Cerebellar cortex (tissue), 1 donor: ENCODE data around the gene TSPOAP1.
"Not testable (repeated sequence)": the region's sequence is repeated elsewhere in the genome, so short reads cannot be mapped to it uniquely, and the experiment has no call there.

Source experiments
- DNase-seq: peaks from one replicate; pipeline ENCODE4 v3.0.0-alpha.2; 2015; ENCODE audit warnings: low spot score

TSPOAP1 gene

DNA sequence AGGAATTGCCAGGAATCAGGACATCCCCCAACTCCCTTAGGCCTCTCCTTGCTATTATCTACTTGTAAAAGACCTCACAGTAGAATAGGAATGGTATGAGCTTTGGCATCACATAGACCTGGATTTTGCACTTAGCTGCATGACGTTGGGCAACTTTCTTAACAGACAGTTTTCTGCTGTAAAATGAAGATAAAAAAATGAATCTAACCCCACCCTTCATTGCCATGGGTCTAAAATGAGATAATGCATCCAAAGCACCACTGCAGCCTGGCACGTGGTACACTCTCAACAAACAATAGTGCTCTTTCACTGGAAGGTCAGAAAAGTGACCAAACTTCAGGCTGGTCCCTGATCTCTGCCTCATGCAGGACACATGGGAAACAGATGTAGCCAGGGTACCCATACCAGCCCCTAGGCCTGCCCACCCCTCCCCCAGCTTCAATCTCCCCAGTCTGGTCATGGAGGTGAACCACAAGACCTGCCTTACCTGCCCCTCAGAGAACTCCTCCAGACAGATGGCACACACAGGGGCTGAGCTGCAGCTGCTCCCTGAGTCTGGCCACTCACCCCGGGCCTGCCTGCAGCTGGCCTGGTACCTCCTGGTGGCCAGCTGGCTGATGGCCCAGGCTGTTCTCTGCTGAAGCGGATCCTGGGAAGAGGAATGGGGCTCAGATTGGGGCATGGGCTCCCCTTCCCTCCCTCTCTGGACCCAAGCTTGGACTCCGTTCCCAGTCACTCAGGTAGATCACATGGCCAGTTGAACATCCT is 31.9 kb upstream of the TSPOAP1 start:
- DNase-seq = no peak

DNA sequence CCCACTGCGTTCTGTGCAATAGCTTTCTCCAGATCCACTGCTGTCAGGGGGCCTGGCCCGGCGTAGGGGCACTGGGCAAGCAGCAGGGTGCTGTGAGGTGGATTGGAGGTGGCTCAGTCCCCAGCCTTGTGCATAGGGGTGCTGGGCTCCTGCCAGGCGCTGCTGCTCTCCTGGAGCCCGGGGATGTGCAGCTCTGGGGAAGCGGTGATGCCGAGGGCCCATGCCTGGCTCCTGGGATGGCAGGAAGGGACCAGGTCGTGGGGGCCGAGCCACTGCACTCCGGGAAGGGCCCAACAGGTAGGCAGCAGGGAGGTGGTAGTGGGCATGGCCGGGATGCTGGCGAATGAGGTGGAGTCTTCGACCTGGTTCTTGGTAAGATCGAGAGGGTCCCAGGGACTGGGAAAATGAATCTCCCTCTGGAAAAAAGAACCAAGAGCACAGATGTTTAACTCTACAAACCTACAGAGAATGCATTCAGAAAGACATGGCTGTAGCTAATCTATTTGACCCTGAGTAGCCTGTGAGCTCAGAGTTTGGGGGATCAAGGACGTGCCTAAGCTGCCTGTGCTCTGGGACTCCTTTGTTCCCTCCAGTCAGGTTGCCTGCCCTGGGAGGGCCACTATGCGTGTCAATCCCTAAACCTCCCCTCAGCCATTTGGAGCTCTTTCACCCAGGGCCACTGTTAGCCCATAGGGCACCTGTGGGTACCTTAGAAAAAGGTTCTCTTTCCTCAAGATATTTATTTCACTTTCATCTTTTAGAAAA is 30.0 kb upstream of the TSPOAP1 start:
- DNase-seq = no peak

DNA sequence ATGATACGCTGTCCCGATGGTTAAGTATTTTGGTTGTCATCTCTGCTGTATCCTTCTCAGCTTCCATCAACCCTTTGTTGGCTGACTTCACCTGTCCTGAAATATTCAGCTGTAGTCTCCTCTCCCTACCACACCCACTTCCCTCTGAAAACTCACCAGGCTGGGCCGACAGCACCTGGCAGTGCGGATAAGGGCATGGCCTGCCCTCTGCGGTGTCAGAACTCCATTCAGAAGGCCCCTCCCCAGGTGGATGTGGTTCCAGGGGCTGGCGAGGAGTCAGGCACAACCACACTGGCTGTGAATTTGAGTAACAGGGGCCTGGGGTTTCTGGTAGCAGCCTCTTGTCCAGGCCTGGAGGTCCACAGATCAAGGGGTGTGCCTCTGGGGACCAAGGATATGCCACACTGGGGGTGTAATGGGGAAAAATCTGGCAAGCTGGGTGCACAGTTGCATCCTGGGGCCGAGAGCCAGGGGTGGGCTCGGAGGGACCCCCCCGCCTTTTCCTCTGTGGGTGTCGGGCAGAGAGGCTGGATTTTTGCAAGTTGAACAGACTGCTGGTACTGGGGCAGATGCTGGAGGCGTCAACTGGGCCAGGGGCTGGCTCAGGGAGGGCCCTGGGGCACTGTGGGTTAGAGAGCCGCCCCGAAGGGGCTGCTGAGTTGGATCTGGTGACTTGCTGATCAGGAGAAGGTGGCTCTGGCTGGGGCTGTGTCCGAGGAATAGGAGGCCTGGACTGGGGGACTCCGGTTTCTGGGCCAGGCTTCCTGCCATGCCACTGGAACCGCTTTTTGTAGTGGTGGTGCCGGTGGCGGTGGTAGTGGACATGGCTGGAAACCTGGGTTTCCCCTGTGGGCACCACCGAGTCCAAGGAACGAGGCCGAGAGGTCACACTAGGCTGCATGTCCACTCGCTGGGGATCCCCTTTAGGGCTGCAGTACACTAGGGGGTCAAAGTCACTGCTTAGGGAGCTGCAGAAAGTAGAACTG is 29.0 kb upstream of the TSPOAP1 start:
- no peak for DNase-seq

DNA sequence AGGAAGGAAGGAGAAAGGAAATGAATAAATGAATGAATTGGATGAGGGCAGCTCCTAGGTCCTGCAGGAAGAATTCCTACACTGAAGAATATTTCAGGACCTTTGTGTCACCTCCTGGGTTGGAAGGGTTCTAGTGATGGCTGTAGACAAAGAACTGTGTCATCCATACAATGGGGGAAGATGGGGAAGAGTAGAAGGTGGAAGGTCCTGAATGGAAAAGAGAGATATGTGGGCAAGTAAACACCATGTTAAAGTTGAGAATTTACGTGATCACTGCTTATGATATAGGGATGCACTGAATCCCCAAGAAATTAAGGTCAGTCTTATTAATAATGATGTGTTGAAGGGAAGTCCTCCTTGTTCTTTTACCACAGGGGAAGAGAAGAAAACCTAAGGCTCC is 27.6 kb upstream of the TSPOAP1 start:
- no peak for DNase-seq

DNA sequence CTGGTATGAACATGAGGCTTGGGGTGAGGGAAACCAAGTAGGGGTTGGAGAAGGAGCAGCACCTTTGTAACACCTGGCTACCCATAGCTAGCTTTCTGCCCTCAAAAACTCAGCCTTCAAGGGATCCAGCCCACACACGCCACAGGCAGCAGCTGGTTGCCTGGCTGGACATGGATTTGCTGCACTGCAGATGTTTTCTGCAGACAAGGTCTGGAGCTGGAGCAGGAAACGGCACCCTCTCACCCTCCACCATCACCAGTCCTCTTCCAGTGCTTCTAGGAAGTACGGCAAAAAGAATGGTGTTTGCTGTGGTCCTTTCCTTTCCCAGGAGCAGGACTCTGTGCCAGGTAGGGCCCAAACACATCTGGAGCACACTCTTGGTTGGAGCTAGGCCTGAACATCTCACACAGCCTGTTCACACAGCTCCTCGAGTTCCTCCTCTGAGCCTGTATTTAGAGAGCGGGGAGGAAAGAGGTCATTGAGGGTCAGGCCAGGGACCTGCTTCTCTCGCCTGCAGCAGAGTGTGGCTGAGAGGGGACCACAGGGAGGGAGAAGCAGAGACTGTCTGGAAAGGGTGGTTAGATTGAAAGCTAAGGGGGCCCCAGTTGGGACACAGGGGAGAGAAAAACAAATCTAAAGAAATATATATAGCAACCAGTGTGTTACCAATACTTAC is 26.1 kb upstream of the TSPOAP1 start:
- no peak for DNase-seq

DNA sequence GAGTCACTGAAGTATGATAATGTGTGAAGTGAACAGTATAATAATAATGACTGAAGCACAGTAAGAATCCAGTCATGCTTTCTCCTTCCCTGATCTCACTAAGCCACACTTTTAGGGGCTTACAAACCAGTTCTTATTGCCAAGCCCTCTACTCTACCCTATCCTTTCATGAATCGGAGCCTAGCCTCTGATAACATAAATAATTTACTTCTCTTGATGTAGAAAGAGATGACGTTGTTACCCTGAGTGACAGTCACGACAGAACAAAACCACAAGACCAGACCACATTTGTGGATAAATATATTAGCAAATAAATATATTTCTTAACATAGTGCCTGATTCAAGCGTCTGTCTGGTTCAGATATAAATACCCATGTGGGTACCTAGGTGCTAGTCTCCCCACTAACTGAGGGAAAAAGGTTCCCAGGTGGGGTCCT is 24.8 kb upstream of the TSPOAP1 start:
- DNase-seq = no peak

DNA sequence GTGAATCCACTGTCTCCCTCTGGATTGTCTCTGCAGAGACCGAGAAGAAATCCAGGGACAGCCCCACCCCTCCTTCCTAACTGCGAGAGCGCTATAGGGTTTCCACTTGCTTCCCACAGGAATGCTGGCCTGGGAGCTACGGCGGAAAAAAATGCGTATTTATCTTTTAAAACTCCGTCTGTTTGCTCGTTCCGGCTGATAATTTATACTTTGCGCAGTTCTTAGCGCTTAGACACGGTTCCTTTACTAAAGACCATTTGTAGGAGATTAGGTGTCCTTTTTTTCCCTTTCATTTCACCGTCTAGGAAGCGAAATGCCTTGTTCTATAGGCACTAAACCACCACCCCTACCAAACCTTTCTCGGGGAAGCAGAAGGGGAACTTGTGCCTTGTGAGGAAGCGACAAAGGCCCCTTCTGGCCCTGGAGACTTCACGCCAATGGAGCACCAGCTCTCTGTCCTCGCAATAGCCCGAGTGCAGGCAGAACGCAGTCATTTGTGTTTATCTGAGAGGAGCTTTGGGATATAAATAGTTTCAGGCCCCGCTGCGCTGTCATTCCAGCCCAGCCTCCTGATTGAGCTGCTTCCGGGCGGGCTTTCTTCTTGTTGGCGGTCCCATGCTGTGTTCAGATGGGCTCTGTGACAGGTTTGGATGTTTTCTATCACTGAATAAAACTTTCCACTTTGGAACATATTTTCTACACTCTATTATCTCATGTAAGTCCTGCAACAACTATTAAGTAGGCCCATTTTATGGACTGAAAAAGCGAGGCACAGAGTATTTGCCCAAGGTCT is 24.2 kb upstream of the TSPOAP1 start:
- peak; percentile 66 for DNase-seq

DNA sequence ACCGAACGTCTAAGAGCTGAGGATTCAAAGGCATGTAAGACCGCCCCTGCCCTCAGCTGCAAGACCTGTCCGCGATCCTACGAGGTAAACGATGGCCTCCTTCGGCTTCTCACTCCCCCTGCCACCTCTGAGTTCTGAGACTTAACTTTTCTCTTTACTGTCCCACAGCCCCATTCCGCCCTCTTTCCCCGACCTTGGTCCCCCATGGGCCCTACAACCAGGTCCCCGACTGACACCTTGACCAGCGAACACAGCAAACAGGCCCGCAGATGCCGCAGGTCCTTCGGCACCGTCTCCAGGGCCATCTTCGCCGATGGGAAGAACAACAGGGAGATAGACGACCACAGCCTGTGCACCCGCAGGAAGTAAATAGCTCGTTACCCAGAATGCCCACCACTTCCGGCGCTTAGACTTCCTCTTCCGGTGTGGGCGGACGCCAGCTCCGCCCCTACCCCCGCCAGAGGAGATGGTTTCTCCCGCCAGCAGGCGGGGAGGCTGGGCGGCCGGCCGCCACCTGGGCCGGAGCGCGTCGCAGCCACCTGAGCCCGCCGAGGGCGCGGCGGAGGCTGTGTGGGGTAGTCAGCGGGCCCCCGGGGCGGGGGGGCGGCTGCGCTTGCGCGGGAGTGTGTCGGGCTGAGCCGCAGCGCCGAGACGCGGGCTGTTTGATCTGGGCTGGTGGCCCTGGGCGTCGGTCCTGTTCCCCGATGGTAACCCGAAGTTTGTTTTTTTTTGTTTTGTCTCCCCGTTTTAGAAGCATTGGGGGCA is 23.4 kb upstream of the TSPOAP1 start, which contains the start of gene SUPT4H1:
Gene SUPT4H1, minus strand, starts transcription at position 371 of the 765 bp plus-strand sequence. Its CDS starts 66 bp downstream, at position 305.
- DNase-seq = peak; percentile 90

DNA sequence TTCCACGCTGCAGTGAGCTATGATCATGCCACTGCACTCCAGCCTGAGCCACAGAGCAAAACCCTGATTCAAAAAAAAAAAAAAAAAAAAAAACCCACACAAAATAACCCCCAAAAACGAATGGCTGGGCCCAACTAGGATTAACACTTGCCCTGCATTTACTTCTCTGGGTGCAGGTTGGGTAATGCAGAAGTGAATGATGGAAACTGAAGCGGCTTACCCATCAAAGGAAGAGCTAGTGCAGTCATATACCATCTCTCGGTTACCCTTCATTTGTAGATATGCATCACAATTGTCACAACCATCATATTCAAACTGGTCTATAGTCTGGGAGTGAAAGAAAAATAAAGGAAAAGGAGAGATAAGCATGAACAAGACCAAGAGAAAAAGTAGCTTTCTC is 22.6 kb upstream of the TSPOAP1 start:
- no peak for DNase-seq

DNA sequence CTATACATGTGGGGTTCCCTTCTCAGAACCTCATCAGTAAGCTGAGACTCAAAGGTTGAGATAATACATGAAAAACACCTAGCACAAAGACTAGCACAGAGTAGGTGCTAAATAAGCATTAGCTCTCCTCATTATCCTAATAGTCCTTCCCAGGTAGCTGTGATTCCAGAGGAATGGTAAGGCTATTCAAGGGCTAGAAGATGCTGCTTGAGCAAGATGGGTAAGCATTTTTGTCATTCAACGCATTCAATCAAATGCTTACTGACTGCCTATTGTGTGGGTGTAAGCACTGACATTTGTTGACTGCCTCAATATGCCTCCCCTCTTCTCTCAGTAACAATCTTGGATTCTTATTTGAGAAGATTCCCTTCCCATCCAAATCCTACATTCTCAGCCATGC is 19.4 kb upstream of the TSPOAP1 start:
- DNase-seq = no peak

DNA sequence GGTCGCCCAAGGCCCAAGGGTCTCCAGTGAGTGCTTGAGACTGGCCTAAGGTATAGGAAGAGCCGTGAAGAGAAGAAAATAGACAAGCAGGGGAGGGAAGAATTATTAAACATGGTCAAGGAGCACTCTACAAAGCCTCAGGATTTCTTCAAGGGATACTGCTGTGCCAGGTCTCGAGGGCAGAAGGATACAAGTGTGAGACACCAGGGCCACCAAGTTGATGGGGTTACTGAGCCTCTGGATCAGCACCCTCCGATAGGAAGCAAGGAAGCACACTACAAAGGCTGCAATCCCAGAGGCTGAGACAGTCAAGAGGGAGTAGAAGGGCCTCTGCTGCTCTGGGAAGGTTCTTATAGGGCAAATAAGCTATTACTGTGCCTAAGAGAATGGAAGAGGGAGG is 16.9 kb upstream of the TSPOAP1 start:
- DNase-seq = no peak

DNA sequence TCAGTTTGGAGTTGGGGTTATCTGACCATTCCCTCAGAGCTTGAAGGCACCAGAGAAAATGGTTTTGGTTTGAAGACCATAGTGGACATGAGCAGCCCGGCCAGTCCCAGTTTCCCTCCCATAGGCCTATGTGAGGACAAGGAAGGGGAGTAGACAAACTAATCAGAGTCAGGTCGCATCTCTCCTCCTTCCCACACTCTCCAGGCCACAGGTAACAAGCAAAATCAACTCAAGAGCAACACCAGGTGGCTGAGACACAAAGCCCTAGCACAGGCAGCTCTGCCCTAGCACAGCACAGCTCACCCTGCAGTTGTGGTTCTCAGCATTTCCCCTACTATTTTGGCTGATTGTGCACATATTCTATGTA is 16.2 kb upstream of the TSPOAP1 start:
- no peak for DNase-seq

DNA sequence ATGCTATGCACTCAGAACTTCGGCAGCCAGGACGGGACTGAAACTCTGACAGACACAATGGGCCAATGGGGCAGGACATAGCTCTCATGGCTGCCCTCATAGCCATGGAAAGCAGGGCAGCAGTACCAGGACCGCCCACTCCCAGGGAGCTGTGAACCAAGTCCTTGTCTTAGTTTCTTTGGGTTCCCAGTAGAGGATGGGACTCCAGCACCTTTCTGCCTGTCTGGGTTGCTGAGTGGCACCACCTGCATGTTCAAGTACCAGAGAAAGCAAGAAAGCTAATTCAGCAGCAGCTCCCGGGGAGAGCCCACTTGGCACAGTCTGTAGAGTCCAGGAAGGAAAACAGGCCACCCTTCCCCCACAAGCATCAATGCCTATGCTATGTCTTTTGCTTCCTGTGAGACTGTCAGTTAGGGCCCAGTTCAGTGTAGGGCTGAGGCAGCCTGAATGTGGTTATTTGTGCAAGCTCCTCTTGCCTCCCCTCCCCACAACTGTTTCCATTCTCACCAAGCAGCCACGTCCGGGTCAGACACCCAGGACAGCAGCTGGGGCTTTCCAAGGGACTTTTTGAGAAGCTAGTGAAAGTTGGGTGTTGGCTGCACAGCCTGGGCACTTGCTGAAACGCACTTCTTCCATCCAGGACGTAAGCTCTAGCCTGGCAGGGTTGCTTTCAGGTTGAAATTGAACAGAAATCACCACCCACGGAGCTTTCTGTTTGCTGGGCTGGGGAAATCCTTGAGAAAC is 15.6 kb upstream of the TSPOAP1 start:
- no peak for DNase-seq

DNA sequence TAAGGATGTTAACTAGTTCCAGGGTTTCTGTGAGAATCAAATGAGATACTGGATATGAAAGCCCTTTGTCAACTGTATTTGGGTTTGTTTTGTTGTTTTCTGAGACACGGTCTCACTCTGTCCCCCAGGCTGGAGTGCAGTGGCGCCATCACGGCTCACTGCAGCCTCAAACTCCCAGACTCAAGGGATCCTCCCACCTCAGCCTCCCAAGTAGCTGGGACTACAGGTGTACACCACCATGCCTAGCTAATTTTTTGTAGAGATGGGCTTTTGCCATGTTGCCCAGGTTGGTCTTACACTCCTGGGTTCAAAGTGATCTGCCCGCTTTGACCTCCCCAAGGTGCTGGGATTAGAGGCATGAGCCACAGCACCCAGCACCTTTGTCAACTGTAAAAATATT is 14.5 kb upstream of the TSPOAP1 start:
- DNase-seq = no peak

DNA sequence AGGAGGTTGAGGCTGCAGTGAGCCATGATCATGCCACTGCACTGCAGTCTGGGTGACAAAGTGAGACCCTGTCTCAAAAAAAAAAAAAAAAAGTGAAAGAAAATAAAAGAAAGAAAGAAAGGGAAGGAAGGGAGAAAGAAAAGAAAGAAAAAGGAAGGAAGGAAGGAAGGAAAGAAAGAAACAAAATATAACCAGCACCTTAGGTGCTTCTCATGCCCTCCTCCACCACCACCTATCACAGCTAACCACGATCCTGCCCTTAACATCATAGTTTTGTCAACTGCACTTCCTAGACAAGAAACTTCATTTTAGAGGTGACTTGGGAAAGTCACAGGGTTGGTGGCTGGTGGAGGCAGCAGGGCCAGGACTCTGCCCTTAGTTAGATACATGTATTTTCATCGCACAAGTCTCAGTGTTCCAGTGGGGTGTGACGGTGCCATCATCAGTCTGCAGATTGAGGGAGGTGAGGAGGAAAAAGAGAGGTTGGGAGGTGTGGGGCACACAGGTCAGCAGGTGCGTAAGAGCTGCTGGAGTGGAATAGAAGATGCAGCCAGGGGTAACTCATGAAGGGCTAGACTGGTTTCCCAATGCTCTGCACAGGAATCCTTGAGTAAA is 13.4 kb upstream of the TSPOAP1 start:
- DNase-seq = no peak

DNA sequence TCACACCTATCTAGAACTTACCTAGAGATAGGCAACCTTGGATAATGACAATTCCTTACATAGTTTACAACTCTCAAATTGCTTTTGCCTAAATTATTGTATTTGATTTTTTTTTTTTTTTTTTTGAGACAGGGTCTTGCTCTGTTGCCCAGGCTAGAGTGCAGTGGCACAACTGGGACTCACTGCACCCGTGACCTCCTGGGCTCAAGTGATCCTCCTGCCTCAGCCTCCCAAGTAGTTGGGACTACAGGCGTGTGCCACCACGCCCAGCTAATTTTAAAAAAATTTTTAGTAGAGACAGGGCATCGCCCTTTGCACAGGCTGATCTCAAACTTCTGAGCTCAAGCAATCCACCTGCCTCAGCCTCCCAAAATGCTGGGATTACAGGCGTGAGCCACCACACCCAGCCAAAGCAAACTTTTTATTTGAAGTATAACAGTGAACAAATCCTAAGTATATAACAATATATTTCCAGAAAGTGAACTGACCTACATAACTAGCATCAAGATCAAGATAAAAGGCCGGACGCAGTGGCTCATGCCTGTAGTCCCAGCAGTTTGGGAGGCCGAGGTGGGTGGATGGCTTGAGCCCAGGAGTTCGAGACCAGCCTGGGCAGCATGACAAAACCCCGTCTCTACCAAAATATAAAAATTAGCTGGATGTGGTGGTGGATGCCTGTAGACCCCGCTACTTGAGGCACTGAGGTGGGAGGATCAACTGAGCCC is 12.7 kb upstream of the TSPOAP1 start:
- not testable (repeated sequence) for DNase-seq

DNA sequence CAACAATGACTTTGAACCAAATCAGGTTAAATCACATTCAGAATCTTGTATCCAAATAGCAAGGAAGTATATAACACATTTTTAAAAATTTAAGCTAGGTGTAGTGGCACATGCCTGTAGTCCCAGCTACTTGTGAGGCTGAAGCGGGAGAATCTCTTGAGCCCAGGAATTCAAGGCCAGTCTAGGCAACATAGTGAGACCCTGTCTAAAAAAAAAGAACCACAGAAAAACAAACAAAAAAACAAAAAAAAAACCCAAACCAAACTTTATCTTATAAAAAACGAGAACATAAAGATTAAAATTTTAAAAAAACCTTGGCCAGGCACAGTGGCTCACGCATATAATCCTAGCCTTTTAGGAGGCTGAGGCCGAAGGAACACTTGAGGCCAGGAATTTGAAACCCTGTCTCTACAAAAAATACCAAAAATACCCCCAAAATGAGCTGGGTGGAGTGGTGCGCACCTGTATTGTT is 11.8 kb upstream of the TSPOAP1 start:
- no peak for DNase-seq
